HL-60 (cell line): ENCODE results near the gene CARD18.

ENCODE experiments used
- DNase-seq, 2 experiments: peaks; one replicate each; pipeline ENCODE4 v3.0.0-alpha.2; 2010 to 2020; ENCODE audit warnings: low read depth in 1 of 2, low spot score in 1 of 2
- H3K27ac ChIP-seq: fragments of 250-450 bp; sonication (Bioruptor Pico); replicated peaks from 2 replicates; pipeline ENCODE4 v1.5.1; 2020; ENCODE audit warnings: mild to moderate bottlenecking, moderate library complexity
- H3K27me3 ChIP-seq: fragments of 250-450 bp; sonication (Bioruptor Pico); 2 replicates; pipeline ENCODE4 v1.5.1; 2021; ENCODE audit warnings: mild to moderate bottlenecking, moderate library complexity; ENCODE audit not compliant: insufficient read depth, poor library complexity, severe bottlenecking
- H3K4me3 ChIP-seq: replicated peaks from 2 replicates; pipeline ENCODE4 v1.5.1; 2011; ENCODE audit warnings: mild to moderate bottlenecking, control low read depth, low read length; ENCODE audit not compliant: insufficient read depth
- CTCF ChIP-seq: IDR thresholded peaks from one replicate; pipeline ENCODE4 v1.5.1; 2011; ENCODE audit warnings: low read length, control low read depth, inconsistent platforms; ENCODE audit not compliant: insufficient read depth
- GABPA ChIP-seq: IDR thresholded peaks from 2 replicates; pipeline ENCODE4 v1.6.1; 2012; ENCODE audit warnings: low read depth
- POLR2AphosphoS5 ChIP-seq: IDR thresholded peaks from 2 replicates; pipeline ENCODE4 v1.6.1; 2012; ENCODE audit warnings: low read depth
- REST ChIP-seq: IDR thresholded peaks from 2 replicates; pipeline ENCODE4 v1.6.1; 2012; ENCODE audit warnings: low read depth; ENCODE audit not compliant: insufficient replicate concordance
- SPI1 ChIP-seq: IDR thresholded peaks from 2 replicates; pipeline ENCODE4 v1.6.1; 2012; ENCODE audit warnings: low read depth, mild to moderate bottlenecking, borderline replicate concordance
- long read RNA-seq: library from polyadenylated mRNA; unstranded; transcript quantifications from one replicate; pipeline ENCODE4 v2.0.0, GENCODE V29; 2020

The CARD18 gene
- long read RNA-seq = 0 reads

DNA sequence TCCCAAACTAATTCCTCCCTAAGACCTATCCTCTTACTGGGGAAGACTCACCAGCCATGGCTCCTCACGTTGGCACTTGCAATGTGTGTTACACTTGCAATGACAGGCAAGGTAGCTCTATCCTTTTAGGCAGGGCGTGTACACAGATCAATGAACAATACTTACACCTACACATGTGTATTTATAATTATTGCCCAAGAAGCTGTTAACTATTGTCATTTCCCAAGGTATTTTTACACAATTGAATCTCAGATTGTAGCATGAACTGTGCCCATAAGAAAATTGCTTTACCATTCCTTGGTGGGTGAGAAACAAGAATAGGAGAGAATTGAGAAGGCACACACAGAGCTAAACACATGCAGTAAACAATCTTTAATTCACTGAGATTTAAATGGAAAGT lies at the start of gene CARD18:
TSS of gene CARD18 (minus strand) at position 101 of the 400 bp plus-strand sequence. CDS start at position 58, 43 bp downstream.
- TF ChIP-seq SPI1 (no peak), CTCF (no peak), REST (no peak), GABPA (no peak), POLR2AphosphoS5 (no peak)
- H3K27me3 ChIP-seq = no peaks in the 10 kb centered on the region
- DNase-seq = no peak
- H3K4me3 ChIP-seq = no peak within 1 kb of the TSS
- H3K27ac ChIP-seq = no peak within 1 kb of the TSS

GRCh38 chr11:105183987-105184386 lies 44.4 kb upstream of the CARD18 start:
- H3K4me3 ChIP-seq = no peak overlapping the region
- no peak overlapping the region for H3K27ac ChIP-seq
- no peaks in the 10 kb centered on the region for H3K27me3 ChIP-seq
- DNase-seq = no peak
- TF ChIP-seq GABPA = no peak
- peak; percentile 52; the same call in 1 of the 2 replicates for TF ChIP-seq SPI1
- no peak for TF ChIP-seq POLR2AphosphoS5
- TF ChIP-seq REST = no peak
- TF ChIP-seq CTCF = no peak

- DNase-seq = no peak
- Histone ChIP-seq H3K27ac (no peak overlapping the region), H3K4me3 (no peak overlapping the region), H3K27me3 (no peaks in the 10 kb centered on the region)
- TF ChIP-seq CTCF (no peak), SPI1 (no peak), REST (no peak), GABPA (no peak), POLR2AphosphoS5 (no peak)
Observed at GRCh38 chr11:105183426-105183825, 43.9 kb upstream of the CARD18 start.
